K562 (cell line): ENCODE data around the gene WT1. TPM values are rescaled to one million over a fixed set of nuclear protein-coding genes. Genes with fewer than 3 reads are reported as not detected.

Source experiments
- ARID1B ChIP-seq: fragments of 450-650 bp; IDR thresholded peaks from 2 replicates; pipeline ENCODE4 v1.6.1; 2016; ENCODE audit warnings: antibody characterized with exemption, mild to moderate bottlenecking, inconsistent platforms
- BRD9 ChIP-seq: fragments of 450-650 bp; IDR thresholded peaks from 2 replicates; pipeline ENCODE4 v1.6.1; 2018; ENCODE audit warnings: low read depth; ENCODE audit not compliant: partially characterized antibody
- CTBP1 ChIP-seq: fragments of 450-650 bp; IDR thresholded peaks from 2 replicates; pipeline ENCODE4 v1.6.1; 2016; ENCODE audit warnings: borderline replicate concordance
- KLF6 ChIP-seq: fragments of 250-450 bp; sonication (Bioruptor Pico); IDR thresholded peaks from 2 replicates; pipeline ENCODE4 v1.4.0; 2020; ENCODE audit warnings: mild to moderate bottlenecking, moderate library complexity, borderline replicate concordance
- LCOR ChIP-seq: sonication (generic); formaldehyde crosslinking; IDR thresholded peaks from 2 replicates; pipeline ENCODE4 v1.8.0; 2022; ENCODE audit warnings: mild to moderate bottlenecking, missing genetic modification reagents
- PHB2 ChIP-seq: fragments of 450-650 bp; IDR thresholded peaks from 2 replicates; pipeline ENCODE4 v1.6.1; 2017; ENCODE audit warnings: low read depth
- SRF ChIP-seq, 2 experiments: fragments of 250-450, 450-650 bp in 1 of 2; sonication (Bioruptor Pico) in 1 of 2; sonication (generic) in 1 of 2; formaldehyde crosslinking; IDR thresholded peaks; 2 replicates each; pipeline versions ENCODE4 v1.5.0 to v1.5.1; 2020 to 2022; ENCODE audit warnings: mild to moderate bottlenecking in 1 of 2, missing genetic modification reagents in 1 of 2
- SRSF9 ChIP-seq: fragments of 200-400 bp; formaldehyde crosslinking; IDR thresholded peaks from 2 replicates; pipeline ENCODE4 v1.6.1; 2017; ENCODE audit warnings: low read depth, low read length, borderline replicate concordance
- STAG1 ChIP-seq: sonication (generic); formaldehyde crosslinking; IDR thresholded peaks from 2 replicates; pipeline ENCODE4 v1.5.0; 2020; ENCODE audit warnings: missing genetic modification reagents, borderline replicate concordance
- TCF3 ChIP-seq: sonication (generic); formaldehyde crosslinking; IDR thresholded peaks from 2 replicates; pipeline ENCODE4 v1.4.0; 2020; ENCODE audit warnings: mild to moderate bottlenecking, missing genetic modification reagents
- ZBED1 ChIP-seq: IDR thresholded peaks from 2 replicates; pipeline ENCODE4 v1.6.1; 2014
- ZNF197 ChIP-seq: fragments of 200-800 bp; sonication (Bioruptor generic); IDR thresholded peaks from 2 replicates; pipeline ENCODE4 v1.6.1; 2016; ENCODE audit warnings: low read depth, missing genetic modification characterization, missing compliant biosample characterization
- ZNF232 ChIP-seq: sonication (generic); formaldehyde crosslinking; IDR thresholded peaks from 2 replicates; pipeline ENCODE4 v1.8.0; 2022; ENCODE audit warnings: mild to moderate bottlenecking, missing genetic modification reagents
- ZNF253 ChIP-seq: fragments of 250-450 bp; sonication (Bioruptor Pico); conservative IDR thresholded peaks from 2 replicates; pipeline ENCODE4 v1.6.1; 2021; ENCODE audit warnings: mild to moderate bottlenecking
- ZNF282 ChIP-seq: sonication (generic); formaldehyde crosslinking; IDR thresholded peaks from 2 replicates; pipeline ENCODE4 v1.8.1; 2023; ENCODE audit warnings: missing genetic modification reagents
- ZNF347 ChIP-seq: fragments of 450-650 bp; formaldehyde crosslinking; IDR thresholded peaks from 2 replicates; pipeline ENCODE4 v1.4.0; 2020; ENCODE audit warnings: low read depth, mild to moderate bottlenecking, moderate library complexity
- ZNF79 ChIP-seq: fragments of 250-450 bp; sonication (Bioruptor Pico); IDR thresholded peaks from 2 replicates; pipeline ENCODE4 v1.4.0; 2020; ENCODE audit warnings: low read depth, mild to moderate bottlenecking, moderate library complexity
- ZSCAN29 ChIP-seq: fragments of 450-650 bp; IDR thresholded peaks from 2 replicates; pipeline ENCODE4 v1.6.1; 2017
- polyA plus RNA-seq, 8 experiments: library from polyadenylated mRNA; depleted of rRNA in 4 of 8; stranded (reverse) in 5 of 8; unstranded in 3 of 8; fragments of >200 nt; fragmentation: Nextera tagmentation in 2 of 8; fragmentation: Illumina TruSeq in 1 of 8; extraction: Ambion mirVana in 2 of 8; extraction: Trizol in 1 of 8; gene quantifications; 2 replicates each; pipeline versions ENCODE4 v1.2.1 to v1.2.3, GENCODE V29; 2011 to 2014; ENCODE audit warnings: inconsistent platforms in 1 of 8, missing spikeins in 1 of 8
- total RNA-seq, 7 experiments: library from RNA; depleted of rRNA in 6 of 7; stranded (reverse); fragments of >200 nt in 6 of 7; fragmentation: Illumina TruSeq in 2 of 7; extraction: Trizol in 2 of 7; gene quantifications; 2 replicates each; pipeline versions ENCODE4 v1.2.1 to v1.2.3, GENCODE V29; 2011 to 2021; ENCODE audit warnings: low replicate concordance in 1 of 7
- TF ChIP-seq, protein P1 (sequence below): fragments of 250-450 bp; sonication (Bioruptor Pico); IDR thresholded peaks from 2 replicates; pipeline ENCODE4 v1.9.0; 2021; ENCODE audit warnings: mild to moderate bottlenecking, inconsistent platforms
- TF ChIP-seq, protein P2 (sequence below), 2 experiments: fragments of 450-650 bp; conservative IDR thresholded peaks; 2 replicates each; pipeline ENCODE4 v1.6.1; 2017; ENCODE audit warnings: mild to moderate bottlenecking in 2 of 2, moderate library complexity in 2 of 2
- TF ChIP-seq, protein P3 (sequence below), 2 experiments: fragments of 450-650 bp; IDR thresholded peaks; 2 replicates each; pipeline ENCODE4 v1.6.1; 2016
- TF ChIP-seq, protein P4 (sequence below), 2 experiments: fragments of 450-650 bp in 1 of 2; sonication (generic) in 1 of 2; formaldehyde crosslinking; conservative IDR thresholded peaks; 2 replicates each; pipeline versions ENCODE4 v1.4.0 to v1.8.1; 2020 to 2022; ENCODE audit warnings: mild to moderate bottlenecking in 1 of 2, missing genetic modification reagents in 1 of 2

Gene WT1
- total and polyA plus RNA-seq, 9 of the 15 experiments (the other 6 are each of a cell fraction or from before 2014, with no cell fraction given), result 7.1 to 33.8 (median 19.4) TPM

DNA sequence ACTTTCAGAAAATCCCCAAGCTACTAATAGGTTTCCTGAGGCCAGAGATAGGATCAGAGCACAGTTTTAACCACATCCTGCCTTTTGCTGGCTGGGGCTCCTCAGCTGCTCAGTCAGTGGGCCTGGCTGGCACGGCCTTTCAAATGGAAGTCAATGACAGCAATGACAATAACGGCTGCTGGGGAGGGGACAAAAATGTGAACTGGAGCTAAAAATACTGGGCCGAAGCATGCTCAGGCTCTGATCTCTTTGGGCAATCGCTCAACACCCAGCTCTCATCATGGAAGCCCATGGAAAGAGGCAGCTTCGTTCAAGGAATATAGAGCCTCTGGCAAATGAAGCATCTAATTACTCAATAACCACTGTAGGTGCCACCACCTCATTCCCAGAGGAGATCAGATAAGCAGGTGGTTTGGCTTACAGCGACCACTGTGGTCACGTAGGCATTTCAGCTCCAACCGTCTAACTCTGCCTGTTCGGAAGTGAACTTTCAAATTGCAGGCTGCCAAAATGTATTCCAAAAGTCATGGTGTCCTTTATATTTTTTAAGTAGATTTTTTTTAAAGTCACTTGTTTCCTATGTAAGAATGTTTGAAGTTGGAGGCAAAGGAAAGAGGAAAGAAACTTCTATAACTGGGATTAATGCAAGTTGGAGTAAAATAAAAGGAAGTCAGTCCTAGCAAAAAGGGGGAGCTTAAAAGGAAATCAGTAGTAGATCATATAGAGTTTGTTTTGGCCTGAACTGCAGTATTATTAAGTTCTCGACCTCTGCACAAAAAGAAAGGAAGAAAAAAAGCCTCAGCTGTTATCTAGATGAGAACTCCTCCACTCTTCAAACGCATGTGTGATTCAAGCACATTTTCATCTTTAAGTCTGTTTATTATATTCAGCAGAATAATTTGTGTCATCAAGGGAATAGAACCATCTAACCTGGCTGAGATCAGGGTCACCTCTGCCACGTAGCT is 14.1 kb downstream of the WT1 start (continued):
- TF ChIP-seq SRSF9 (no peak), SRF (CRISPR knock-in tag; IDR thresholded peaks at IDR 0.05) (no peak), ZNF347 (CRISPR knock-in tag) (no peak), BRD9 (no peak), CTBP1 (peak; percentile 66; the same call in 1 of the 2 replicates), ZSCAN29 (no peak), ZNF197 (CRISPR knock-in tag) (peak; percentile 71; the same call in 1 of the 2 replicates), KLF6 (no peak; the same call in 1 of the 2 replicates), ZNF253 (CRISPR knock-in tag) (no peak), ZNF232 (CRISPR knock-in tag) (no peak), ARID1B (peak; percentile 77), TCF3 (CRISPR knock-in tag) (peak; percentile 28; the same call in 1 of the 2 replicates), PHB2 (no peak), ZBED1 (no peak), ZNF79 (CRISPR knock-in tag) (no peak), ZNF282 (CRISPR knock-in tag) (no peak), STAG1 (no peak), LCOR (CRISPR knock-in tag) (no peak)
- TF ChIP-seq, protein P1, sequence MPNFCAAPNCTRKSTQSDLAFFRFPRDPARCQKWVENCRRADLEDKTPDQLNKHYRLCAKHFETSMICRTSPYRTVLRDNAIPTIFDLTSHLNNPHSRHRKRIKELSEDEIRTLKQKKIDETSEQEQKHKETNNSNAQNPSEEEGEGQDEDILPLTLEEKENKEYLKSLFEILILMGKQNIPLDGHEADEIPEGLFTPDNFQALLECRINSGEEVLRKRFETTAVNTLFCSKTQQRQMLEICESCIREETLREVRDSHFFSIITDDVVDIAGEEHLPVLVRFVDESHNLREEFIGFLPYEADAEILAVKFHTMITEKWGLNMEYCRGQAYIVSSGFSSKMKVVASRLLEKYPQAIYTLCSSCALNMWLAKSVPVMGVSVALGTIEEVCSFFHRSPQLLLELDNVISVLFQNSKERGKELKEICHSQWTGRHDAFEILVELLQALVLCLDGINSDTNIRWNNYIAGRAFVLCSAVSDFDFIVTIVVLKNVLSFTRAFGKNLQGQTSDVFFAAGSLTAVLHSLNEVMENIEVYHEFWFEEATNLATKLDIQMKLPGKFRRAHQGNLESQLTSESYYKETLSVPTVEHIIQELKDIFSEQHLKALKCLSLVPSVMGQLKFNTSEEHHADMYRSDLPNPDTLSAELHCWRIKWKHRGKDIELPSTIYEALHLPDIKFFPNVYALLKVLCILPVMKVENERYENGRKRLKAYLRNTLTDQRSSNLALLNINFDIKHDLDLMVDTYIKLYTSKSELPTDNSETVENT, result no peak
- TF ChIP-seq, protein P2, sequence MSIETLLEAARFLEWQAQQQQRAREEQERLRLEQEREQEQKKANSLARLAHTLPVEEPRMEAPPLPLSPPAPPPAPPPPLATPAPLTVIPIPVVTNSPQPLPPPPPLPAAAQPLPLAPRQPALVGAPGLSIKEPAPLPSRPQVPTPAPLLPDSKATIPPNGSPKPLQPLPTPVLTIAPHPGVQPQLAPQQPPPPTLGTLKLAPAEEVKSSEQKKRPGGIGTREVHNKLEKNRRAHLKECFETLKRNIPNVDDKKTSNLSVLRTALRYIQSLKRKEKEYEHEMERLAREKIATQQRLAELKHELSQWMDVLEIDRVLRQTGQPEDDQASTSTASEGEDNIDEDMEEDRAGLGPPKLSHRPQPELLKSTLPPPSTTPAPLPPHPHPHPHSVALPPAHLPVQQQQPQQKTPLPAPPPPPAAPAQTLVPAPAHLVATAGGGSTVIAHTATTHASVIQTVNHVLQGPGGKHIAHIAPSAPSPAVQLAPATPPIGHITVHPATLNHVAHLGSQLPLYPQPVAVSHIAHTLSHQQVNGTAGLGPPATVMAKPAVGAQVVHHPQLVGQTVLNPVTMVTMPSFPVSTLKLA (conservative IDR thresholded peaks at IDR 0.05), result peak in 1 of 2 experiments; percentile 47; a peak in 1 of 4 replicates
- TF ChIP-seq, protein P3, sequence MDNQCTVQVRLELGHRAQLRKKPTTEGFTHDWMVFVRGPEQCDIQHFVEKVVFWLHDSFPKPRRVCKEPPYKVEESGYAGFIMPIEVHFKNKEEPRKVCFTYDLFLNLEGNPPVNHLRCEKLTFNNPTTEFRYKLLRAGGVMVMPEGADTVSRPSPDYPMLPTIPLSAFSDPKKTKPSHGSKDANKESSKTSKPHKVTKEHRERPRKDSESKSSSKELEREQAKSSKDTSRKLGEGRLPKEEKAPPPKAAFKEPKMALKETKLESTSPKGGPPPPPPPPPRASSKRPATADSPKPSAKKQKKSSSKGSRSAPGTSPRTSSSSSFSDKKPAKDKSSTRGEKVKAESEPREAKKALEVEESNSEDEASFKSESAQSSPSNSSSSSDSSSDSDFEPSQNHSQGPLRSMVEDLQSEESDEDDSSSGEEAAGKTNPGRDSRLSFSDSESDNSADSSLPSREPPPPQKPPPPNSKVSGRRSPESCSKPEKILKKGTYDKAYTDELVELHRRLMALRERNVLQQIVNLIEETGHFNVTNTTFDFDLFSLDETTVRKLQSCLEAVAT (IDR thresholded peaks at IDR 0.05), result 0 out of 4 replicates have a peak, but pooled peaks of 1 of the 2 experiments have one; percentile 46
- TF ChIP-seq, protein P4, sequence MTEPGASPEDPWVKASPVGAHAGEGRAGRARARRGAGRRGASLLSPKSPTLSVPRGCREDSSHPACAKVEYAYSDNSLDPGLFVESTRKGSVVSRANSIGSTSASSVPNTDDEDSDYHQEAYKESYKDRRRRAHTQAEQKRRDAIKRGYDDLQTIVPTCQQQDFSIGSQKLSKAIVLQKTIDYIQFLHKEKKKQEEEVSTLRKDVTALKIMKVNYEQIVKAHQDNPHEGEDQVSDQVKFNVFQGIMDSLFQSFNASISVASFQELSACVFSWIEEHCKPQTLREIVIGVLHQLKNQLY (CRISPR knock-in tag; conservative IDR thresholded peaks at IDR 0.05), result no peak
